Activated T-helper 1 cell treated with anti-CD3 and anti-CD28 coated beads, Interleukin-2, amount 50 U/mL, for 16 hours (primary cell): ENCODE measurements around the gene ACTR5.

Source experiments
- DNase-seq, 2 donors: peaks; one replicate each; pipeline ENCODE4 v3.0.0-alpha.2; 2020; ENCODE audit warnings: low read depth in 1 of 2, low spot score in 1 of 2

ACTR5 gene

DNA sequence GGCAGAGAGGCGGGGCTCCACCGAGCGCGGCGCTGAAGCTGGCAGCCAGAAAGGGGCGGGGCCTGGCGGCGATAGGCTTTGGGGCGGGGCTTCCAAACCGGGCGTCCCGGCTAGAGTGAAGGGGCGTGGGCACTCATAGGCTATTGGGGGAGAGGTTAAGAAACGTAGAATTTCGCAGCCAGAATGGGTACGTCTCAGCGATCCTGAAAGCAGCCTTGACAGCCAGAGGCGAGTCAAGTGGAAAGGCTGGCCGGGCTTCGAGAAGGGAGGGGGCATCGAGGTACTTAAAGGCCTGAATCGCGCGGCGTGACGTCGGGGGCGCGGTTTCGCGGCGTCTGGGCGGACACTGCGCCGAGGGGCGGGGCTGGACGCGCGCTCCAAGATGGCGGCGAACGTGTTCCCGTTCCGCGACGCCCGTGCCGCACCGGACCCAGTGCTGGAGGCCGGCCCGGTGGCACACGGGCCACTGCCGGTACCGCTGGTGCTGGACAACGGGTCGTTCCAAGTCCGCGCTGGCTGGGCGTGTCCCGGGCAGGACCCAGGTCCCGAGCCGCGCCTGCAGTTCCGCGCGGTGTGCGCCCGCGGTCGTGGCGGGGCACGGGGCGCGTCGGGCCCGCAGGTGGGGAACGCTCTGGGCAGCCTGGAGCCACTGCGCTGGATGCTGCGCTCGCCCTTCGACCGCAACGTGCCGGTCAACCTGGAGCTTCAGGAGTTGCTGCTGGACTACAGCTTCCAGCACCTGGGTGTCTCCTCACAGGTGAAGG is at the start of gene ACTR5:
Gene ACTR5, plus strand, starts transcription at position 364 of the 764 bp plus-strand sequence. Its CDS starts 19 bp downstream, at position 383.
- DNase-seq, result peak; percentile 94 to 95

DNA sequence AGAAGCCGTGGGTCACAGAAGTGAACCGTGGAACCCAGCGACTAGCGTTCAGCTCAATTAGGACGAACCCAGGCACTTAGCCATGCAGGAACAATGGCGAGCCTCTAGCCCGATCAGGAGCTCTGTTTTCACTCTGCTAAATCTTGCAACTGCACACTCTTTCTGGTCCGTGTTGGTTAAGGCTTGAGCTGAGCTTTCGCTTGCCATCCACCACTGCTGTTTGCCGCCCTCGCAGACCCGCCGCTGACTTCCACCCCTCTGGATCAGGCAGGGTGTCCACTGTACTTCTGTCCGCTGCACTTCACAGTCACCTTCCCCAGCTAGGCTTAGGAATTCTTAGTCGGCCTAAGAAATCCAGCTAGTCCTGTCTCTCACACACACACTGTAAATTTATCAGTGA is 49.7 kb upstream of the ACTR5 start:
- DNase-seq, result no peak

DNA sequence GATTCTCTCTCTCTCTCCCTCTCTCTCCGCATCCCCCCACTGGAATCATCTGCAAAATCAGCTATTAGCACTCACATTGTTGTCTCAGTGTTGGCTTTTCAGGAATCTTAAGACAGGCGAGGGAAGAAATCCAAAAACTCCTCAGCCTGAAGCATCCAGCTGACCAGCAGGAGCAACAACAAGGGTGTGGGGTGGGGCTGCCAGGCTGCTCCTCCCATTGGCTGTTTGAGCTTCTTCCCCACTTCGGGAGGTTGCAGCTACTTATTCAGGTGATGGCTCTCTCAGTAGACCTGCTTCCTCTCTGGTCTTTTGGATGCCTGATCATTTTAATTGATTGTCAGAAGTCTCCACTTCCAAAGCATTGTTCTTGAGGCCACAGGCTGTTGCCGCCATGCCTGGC is 48.1 kb upstream of the ACTR5 start:
- DNase-seq, result no peak

DNA sequence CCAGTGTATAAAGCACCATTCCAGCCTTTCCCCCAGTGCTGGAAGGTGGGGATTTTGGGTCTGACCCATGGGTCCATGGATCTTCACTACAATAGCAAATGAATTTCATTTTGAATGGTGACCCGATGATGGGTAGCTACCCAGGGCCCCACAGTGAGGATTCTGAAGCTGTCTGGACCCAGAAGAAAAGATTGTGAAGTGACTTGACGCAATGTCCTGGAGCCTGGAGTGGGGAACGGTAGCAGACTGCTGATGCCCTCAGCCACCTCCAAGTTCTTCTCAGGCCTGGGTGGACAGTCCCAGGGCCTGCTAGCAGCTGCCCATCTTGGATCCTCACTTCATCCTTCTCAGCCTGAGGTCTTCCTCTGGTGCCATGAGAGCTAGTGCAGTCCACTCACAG is 47.3 kb upstream of the ACTR5 start:
- no peak for DNase-seq

DNA sequence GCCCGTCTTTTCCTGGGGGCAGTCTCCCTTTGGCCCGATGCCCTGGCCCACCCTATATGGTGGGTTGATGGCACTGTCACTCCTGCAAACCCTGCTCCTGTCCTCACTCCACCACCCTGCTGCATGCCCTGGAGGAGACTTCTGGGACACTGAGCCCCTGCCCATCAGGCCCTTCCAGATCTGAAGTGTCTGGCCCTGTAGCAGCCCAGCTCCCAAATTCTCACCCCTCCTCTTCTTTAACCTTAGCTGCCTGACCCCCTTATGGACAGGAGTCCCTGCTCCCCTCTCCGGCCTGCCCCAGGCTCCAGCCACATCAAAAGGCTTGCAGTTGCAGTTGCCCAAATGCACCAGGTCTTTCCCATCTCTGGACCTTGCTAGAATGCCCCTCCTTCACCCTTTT is 44.7 kb upstream of the ACTR5 start:
- DNase-seq, result no peak

DNA sequence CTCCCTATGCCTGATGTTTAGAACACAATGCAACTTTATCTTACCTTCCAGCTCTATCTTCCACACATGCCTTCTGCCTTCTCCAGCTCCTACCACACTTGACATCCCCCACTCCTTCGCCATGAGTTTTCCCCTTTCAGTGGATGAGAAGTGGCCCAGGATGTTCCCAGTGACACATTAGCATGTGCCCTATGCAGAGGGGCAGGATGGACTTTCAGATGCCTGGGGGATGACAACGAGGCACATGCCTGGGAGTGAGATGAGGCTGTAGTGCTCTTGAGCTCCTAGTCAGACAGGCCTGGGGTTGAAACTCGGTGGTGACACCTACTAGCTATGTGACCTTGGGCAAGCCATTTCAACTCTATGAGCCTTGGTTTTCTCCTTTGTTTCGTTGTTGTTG is 44.1 kb upstream of the ACTR5 start:
- DNase-seq, result no peak

DNA sequence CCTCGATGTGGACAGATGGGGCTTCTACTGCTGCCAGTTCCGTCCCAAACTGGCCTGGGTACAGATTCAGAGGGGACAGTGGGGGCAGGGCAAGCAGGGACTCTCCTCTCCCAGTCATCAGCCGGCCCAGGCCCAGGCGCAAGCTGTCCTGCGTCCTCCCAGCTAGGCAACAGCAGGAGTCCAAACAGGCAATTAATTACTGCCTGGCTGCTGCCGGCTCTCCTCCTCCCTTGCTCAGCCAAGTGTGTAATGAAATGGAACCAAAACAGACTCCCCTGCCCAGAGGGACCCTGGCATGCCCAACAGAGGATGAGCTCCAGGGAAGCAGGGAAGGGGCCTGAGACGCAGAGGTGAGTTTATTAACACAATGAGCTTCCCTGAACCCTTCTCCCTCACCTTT is 41.8 kb upstream of the ACTR5 start:
- no peak for DNase-seq

DNA sequence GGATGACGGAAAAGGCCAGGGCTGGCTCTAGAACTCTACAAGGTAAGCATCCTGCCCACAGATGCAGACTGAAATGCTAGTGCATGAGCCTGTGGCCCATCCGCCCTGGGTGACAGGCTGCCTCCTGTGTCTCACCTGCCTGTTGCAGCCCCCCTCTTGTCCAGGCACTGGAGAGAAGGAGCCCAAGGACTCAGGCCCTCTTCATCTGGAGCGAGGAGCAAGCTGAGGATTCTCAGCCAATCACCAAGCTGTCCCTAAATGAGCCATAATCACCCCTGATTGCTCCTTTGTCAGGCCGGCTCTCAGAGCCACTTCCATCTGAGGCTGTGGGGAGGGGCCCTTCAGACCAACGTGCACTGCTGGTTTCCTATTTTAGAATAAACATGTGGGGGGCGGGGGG is 34.0 kb upstream of the ACTR5 start:
- DNase-seq, result no peak

DNA sequence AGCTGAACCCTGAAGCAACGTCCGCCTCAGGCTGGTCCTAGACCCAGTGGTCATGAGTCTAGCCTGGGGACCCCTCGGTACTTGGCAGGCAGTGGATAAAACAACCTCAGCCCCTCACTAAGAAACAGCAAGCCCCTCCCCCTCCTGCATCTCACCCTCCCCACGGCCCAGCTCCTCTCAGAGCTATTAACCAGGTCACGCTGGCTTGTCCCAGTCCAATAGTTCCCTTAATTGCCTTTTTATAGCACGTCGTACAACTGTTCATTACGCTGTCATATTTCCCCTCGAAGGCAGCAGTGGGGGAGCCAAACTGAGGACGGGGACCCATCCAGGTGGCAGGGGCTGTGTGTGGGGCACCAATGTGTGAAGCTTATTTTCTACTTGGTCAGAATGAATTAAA is 32.6 kb upstream of the ACTR5 start:
- DNase-seq, result no peak

DNA sequence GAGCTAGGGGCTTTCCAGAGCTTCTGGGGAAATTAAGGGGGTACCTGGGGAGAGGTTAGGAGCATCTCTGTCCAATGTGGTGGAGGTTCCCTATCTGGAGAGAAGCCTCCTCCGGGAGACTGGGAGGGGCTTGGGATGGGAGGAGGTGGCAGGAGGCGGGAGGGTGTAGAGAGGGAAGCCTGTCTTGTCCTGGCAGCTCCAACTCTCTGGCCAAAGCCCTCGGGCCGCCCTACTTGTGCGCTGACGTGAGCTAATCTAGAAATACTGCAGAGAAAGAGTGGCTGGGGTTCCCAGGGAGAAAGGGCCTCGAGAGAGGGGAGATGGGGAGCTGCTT is 25.6 kb upstream of the ACTR5 start:
- no peak for DNase-seq

DNA sequence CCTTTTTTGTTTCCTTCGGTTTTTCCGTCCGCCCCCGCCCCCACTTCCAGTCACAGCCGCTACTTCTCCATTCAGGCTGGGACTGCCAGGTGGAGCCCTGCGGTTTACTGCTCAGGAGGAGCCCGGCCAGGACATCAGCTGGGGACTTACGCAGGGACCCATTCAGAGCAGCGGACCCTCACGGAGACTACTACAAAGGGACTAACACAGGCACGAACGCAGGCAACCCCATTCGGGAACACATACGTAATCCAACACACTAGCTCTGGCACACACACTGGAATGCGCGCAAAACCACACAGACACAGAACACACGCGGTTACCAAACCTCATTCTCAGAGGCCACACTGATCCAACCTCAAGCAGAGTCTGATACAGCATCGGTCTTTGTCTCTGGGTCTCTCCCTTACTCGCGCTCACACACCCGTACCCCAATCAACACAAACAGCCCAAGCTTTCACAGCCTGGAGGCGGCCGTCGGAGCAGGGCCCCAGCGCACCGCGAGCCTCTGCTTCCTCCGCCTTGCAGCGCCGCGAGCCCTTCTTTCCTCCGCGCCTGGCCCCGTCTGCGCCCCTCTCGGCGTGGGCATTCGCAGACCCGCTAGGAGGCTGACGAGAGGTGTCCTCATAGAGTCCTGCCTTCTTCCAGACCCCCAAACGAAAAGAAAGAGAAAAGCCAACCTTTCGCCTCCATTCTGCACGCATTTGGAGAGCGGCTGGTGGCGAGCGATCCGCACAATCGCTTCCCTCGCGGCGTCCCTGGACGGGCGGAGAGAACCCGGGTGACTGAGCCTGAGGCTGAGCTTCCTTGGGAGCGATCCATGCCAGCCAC is 25.0 kb upstream of the ACTR5 start:
- no peak for DNase-seq

DNA sequence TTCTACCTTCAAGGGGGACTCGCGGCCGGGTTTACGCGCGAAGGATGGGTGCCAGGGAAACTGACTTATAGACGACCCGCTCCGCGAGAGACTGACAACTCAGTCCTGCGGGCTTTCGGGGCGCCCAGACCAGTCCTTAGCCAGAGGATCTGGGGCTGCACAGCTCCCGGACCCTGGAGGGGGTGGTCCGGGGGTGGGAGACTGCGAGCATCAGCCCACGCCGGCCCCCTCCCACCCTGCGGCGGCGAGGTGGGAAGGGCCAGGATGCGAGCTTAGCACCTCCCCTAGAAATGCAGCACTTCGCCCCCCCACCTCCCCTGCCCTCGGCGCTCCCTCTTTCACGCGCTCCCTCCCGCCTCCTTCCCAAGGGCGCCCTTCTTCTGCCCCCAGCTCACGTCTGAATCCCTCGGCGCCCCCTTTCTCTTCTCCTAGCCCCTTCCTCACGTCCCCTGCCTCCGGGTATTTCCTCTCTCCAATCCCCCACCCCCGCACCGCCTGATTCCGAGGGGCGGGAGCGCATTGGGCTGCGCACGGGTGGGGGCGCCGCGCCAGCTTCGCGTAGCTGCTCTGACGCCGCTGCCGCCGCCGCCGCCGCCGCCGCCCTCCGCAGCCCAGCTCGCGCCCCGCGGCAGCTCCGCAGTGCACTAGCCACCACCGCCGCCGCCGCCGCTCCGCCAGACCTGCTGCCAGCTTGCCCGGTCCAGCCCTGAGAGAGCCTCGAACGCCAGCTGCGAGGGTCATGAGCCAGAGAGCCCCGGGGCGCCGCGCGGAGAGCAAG is 24.2 kb upstream of the ACTR5 start, which contains the start of gene SLC32A1:
Gene SLC32A1, plus strand, starts transcription at position 639 of the 778 bp plus-strand sequence. CDS start 239 bp downstream, outside the sequence.
- no peak for DNase-seq

DNA sequence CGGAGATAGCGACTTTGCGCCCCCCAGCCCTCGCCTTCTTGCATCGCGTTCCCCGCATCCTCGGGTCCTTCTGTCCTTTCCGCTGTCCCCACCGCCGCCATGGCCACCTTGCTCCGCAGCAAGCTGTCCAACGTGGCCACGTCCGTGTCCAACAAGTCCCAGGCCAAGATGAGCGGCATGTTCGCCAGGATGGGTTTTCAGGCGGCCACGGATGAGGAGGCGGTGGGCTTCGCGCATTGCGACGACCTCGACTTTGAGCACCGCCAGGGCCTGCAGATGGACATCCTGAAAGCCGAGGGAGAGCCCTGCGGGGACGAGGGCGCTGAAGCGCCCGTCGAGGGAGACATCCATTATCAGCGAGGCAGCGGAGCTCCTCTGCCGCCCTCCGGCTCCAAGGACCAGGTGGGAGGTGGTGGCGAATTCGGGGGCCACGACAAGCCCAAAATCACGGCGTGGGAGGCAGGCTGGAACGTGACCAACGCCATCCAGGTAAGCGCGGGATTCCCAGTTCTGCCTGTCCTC is 23.6 kb upstream of the ACTR5 start:
- DNase-seq, result no peak

DNA sequence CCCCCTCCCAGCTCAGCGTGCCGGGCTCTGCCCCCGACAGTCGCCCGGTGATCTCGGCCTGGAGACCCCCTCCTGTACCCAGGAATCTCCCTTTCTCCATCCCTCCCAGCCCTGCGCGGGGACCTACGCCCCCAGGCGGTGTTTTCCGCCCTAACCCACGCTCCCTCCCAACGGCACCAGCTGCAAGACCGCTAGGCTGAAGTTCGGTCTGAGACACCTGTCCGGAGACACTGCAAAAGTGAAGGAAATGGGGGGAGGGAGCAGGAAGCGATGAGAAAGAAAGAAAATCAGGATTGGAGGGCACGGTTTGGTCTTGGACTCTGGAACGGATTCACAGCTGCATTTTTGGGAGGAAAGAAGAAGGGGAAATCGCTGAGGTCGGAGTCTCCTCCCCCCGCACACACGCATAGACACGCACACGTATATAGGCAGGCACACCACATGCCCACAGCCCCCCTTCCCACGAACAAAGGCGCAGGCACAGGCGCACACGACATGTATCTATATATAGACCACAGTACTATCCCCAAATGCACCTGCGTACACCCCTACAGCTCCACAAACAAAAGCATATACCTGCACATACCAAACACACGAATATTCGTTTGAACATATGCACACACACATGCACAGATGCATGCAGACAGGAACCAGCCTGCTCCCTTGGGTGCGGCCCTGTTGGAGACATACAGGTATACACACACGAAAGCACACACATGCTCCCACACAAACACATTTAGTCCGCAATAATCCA is 22.9 kb upstream of the ACTR5 start:
- DNase-seq, result no peak

DNA sequence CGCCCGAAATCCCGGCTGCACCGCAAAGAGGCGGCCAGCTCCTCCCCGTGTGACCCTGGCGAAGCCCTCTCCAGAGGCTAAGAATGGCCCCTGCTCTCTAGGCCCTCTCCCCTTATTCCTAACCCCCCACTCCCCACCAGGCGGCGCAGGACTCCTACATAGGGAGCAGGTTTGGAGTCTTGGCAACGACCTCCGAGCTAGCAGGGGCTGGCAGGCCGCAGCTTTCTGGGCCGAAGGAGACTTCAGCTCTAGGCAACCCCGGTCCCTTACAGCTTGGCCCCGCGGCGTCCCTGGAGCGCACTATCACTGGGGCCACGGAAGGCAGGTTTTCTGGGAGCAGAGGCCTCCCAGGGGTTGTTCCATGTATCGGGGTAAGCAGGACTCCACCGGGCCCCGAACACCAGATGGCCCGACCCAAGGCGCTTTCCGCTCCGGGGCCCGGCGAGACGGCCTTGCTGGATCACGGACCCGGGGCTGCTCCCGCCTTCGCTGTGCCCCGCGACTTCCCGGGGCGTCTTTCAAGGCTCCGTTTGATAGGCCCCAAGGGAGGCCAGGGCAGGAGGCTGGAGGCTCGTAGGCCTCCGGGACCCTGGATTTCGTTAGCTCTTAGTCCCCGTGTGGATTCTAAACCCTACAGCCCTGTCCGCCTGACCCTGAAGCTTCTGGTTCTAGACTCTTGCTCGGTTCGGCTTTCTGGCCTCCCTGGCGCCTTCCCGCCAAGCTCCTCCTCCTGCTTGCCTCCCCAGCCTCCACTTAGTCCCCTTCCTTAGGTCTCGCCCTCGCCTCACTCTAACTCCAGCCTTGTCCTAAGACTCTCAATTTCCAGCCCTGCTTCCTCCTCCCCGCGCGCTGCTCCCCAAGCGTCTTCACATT is 22.1 kb upstream of the ACTR5 start:
- no peak for DNase-seq

DNA sequence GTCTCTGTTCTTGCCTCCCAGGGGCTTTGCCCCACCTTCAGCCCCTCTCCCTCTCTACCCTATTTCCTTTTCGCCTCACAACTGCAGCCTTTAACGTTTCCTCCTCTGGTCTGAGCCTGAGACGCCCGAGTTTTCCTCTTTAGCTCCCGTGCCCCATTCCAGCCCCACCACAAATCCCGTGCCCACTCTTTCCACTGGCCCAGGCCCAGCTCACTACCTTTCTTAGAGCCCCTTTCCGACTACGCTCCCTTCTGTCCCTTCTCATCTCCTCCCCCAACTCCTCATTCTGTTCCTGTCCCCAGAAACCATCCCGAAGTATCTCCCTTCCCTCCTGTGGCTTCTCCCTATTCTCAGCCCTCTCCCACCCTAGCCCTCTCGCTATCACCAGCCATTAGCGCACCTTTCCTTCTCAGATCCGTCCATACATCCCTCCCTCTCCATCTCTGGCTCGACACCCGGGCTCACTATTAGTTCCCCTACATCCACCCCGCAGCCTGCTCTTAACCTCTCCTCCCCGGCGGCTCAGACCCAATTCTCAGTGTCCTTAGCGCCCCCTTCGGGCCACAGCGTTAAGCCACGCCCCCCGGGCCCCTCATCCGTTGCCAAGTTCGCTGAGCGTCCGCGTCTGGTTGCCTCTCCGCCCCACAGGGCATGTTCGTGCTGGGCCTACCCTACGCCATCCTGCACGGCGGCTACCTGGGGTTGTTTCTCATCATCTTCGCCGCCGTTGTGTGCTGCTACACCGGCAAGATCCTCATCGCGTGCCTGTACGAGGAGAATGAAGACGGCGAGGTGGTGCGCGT is 21.3 kb upstream of the ACTR5 start:
- peak in 1 of 2 donors; percentile 20 for DNase-seq

DNA sequence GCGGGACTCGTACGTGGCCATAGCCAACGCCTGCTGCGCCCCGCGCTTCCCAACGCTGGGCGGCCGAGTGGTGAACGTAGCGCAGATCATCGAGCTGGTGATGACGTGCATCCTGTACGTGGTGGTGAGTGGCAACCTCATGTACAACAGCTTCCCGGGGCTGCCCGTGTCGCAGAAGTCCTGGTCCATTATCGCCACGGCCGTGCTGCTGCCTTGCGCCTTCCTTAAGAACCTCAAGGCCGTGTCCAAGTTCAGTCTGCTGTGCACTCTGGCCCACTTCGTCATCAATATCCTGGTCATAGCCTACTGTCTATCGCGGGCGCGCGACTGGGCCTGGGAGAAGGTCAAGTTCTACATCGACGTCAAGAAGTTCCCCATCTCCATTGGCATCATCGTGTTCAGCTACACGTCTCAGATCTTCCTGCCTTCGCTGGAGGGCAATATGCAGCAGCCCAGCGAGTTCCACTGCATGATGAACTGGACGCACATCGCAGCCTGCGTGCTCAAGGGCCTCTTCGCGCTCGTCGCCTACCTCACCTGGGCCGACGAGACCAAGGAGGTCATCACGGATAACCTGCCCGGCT is 20.6 kb upstream of the ACTR5 start:
- DNase-seq, result no peak

DNA sequence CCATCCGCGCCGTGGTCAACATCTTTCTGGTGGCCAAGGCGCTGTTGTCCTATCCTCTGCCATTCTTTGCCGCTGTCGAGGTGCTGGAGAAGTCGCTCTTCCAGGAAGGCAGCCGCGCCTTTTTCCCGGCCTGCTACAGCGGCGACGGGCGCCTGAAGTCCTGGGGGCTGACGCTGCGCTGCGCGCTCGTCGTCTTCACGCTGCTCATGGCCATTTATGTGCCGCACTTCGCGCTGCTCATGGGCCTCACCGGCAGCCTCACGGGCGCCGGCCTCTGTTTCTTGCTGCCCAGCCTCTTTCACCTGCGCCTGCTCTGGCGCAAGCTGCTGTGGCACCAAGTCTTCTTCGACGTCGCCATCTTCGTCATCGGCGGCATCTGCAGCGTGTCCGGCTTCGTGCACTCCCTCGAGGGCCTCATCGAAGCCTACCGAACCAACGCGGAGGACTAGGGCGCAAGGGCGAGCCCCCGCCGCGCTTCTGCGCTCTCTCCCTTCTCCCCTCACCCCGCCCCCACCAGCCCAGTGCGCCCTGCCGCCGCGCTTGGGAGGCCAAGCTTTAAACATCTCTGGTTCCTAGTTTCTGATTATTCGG is 20.0 kb upstream of the ACTR5 start:
- no peak for DNase-seq
